ENCODE results near the gene CDH23.
"Not testable (repeated sequence)": the region's sequence is repeated elsewhere in the genome, so short reads cannot be mapped to it uniquely, and the experiment has no call there.

The CDH23 gene

DNA sequence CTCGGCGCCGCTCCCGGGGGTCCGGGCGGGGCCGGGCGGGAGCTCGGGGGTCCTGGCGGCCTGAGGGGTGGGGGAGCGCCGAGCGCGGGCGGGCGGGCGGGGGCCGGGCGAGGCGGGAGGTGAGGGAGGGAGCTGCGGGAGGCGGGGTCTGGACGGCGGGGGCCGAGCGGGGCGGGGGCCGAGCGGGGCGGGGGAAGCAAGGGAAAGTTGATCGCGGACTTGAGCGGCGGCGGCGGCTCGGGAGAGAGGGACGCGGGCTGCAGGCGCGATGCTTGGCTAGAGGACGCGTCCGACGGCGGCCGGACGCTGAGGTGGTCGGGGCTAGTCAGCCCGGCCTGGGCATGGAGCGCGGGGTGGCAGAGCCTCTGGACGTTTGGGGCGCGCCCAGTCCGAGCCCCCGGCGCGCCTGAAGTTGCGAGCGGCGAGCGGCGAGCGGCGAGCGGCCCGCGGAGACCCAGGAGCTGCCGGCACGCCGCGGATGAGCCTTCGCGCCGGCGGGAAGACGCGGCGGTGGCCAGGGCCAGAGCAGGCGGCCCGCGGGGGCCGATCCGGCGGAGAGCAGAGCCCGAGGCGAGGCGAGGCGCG is at the start of gene CDH23:
TSS of gene CDH23 (plus strand) at position 210 of the 585 bp plus-strand sequence. CDS start 42,912 bp downstream, outside the sequence.
- peak; percentile 44 for DNase-seq

DNA sequence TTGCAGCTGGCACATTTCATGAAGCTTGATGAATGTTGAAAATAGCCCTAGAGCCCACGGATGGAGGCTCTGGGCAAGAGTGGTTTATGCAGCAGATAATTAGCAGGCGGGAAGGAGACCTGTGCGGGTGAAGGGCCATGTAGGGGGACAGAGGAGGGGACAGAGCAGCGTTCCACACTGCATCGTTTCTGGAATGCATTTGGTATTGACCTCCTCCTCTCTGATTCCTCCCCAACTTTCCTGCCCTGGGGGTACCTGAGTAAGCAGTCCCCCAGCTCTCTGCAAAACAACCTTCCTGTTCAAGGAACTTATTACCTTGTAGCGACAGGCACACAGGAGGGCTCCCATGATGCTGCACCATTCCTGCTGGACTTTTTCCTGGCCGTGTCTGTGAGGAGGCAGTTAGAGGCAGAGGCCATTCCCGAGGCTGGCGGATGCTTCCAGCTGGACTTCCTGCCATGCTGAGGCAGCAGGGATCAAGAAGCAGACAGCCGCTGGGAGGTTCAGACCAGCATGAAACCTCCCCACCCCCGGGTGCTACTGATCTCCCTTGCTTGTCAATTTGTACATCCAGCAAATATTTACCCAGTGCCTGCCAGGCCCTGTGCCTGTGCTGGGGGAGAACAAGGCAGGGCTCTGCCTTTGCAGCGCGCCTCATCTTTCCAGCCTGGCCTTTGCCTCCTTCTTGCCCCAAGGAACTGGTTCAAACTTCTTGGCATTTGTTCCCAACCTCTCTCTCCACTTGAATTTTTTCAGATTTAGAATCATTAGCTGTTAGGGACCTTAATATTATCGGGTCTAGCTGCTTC is 48.9 kb upstream of the CDH23 start:
- no peak for DNase-seq

DNA sequence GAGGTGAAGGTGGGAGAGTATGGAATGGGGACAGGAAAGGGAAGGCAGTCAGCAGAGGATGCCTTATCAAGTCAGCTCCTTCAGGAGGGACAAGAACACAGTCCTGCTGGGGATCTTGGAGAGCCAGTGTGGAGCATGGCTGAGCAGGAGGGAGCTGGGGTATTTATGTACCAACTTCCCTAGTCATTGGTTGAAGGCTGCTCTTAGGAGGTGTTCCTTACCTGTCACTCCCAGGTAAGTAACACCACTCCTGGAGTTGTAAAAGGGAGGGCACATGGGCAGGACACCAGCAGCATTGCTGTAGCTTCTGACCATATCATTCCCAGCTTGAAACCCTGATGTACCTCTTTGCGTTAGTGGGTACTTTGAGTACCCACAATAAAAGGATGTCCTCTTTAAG is 47.9 kb upstream of the CDH23 start:
- no peak for DNase-seq

DNA sequence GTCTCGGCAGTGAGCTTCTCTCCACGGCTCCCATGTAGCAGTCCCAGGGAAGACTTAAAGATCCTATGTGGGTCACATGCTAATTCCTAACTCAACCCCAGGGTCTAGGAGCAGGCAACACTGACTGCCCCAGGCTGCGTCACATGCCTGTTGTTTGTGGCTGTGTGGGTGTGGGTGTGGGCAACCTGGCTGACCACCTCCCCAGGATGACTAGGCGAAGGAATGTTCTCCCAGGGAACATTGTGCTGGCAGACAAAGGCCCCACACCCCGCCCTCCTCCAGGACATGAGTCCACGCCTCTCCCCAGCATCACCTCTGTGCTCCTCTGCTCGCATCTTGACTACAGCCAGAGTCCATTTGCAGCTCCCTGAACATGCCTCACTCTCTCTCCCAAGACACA is 47.3 kb upstream of the CDH23 start:
- no peak for DNase-seq

DNA sequence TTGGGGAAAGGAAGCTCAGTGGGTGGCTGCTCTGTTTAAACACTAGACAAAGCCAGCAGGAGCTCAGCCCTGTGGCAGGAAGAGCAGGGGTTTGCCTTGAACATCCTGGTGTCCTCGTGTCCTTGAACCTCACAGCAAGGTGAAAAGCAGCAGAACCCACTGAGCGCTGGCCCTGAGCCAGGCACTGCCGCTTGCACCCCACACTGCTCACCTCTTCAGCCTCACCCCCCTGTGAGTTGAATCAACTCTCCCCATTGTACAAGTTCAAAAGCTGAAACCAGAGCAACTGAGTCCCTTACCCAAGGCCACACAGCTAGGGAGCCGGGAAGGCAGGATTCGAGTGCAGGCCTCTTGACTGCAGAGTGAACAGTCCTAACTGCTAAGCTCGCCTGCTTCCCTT is 45.6 kb upstream of the CDH23 start:
- no peak for DNase-seq

DNA sequence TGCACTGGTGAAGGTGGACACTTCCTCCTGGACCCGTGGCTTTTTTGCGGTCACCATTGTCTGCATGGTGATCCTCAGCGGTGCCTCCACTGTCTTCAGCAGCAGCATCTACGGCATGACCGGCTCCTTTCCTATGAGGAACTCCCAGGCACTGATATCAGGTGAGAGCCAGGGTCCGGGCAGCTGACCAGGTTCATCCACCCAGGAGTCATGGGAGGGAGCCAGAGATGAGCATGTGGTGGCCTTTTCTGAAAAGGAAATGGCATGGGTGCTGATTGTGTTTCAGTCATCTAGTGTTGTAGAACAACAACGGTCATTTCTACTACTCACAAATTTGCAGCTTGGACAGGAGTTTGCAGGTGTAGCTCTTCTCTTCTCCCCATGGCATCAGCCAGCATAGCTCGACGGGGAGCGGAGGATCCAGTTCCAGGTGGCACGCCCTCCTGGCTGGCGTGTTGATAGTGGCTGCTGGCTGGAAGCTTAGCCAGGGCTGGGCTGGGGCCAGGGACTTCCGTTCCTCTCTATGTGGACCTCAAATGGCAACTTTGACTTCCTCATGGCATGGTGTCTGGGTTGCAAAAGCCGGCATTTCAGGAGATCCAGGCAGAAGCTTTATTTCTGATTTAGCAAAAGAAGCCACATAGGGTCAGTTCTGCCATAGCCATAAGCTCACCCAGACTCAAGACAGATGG is 44.9 kb upstream of the CDH23 start:
- no peak for DNase-seq

DNA sequence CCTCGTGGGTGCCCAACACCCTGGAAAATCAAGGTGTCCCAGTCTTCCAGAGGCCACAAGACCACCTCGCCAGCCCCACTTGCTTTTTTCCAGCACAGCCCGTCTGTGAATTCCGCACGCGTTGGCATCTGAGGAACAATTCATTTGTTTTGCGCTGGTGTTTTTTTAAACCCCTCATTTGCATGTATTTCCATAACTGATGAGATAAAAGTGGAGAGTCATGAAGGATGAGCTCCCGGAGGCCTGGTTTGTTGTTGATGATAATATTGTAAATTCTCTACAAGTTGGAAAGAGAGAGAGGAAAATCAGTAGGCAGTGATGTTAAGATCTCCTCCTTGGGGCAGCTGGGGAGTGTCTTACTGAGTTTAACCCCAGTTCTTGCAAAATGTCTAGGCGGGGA is 43.1 kb upstream of the CDH23 start:
- DNase-seq: no peak

DNA sequence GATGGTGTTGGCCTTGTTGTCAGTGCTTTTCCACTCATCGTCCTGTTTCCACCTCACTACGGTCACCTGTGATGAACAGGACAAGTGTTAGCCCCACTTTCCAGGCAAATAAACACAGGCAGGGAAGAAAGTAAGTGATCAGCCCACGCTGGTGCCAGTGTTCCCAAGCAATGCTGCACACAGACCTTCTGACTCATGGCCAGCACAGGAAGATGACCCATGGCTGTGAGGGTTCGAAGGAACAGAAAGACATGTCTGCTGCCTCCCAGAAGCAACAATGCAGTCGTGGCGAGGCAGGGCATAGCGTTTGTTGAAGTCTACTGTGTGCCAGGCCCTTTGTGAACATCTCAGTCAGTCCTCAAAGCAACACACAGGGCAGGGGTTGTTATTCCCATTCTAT is 41.9 kb upstream of the CDH23 start:
- DNase-seq: no peak

DNA sequence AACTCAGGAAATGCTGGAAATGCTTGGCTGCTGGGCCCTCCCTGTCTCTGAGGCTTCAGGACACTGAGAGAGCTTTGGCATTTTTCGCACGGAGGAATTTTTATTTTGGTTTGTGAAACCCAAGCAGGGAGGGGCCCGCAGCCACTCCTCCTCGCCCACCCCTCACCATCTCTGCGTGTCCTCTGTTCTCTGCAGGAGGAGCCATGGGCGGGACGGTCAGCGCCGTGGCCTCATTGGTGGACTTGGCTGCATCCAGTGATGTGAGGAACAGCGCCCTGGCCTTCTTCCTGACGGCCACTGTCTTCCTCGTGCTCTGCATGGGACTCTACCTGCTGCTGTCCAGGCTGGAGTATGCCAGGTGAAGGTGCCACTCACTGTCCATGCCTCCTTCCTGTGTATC is 40.8 kb upstream of the CDH23 start:
- no peak for DNase-seq

DNA sequence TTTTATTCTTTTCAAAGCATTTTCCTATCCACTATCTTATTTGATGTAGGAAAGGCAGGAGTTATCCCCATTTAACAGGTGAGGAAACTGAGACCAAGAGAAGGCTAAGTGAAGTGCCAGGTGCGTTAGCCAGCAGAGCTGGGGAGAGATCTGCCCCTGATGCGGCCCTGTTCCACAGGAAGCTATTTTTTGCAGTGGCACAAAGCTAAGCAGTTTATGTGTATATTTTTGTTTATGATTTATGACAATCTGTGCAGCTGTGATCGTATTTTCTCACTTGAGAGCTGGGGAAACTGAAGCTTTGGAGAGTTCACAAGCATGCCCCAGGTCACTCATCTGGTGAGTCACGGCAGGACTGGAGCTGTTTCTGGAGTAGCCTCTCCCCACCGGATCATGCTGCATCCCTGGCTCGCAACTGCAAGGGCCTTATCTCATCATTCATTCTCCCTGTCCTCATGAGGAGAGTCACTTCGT is 38.9 kb upstream of the CDH23 start:
- DNase-seq: no peak

DNA sequence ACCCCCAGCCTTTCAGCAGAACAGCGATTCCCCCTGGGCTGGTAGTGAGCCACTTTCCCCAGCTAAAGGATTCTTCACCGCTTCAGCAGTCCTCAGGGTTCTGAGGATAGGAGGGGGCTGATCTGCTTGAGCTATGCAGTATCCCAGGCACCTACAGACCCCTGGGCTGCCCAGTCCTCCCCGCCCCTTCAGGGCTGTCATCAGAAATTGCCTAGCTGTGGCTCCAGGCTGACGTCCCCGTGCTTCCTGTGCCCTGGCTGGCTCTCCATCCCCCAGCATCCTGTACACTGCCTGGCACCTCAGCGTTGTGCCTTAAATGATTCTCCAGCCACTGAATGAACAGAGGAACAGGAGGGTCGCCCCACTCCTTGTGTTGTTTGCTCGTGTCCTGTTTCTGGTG is 38.4 kb upstream of the CDH23 start:
- no peak for DNase-seq

DNA sequence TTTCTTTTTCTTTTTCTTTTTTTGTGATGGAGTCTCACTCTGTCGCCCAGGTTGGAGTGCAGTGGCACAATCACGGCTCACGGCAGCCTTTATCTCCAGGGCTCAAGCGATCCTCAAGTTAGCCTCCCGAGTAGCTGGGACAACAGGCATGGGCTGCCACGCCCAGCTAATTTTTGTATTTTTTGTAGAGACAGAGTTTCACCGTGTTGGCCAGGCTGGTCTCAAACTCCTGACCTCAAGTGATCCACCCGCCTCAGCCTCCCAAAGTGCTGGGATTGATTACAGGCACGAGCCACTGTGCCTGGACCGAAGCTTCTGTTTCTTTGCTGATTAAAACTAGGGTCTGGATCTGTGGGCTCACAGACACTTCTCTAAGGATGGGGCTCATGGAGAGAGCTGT is 37.8 kb upstream of the CDH23 start:
- DNase-seq: not testable (repeated sequence)

DNA sequence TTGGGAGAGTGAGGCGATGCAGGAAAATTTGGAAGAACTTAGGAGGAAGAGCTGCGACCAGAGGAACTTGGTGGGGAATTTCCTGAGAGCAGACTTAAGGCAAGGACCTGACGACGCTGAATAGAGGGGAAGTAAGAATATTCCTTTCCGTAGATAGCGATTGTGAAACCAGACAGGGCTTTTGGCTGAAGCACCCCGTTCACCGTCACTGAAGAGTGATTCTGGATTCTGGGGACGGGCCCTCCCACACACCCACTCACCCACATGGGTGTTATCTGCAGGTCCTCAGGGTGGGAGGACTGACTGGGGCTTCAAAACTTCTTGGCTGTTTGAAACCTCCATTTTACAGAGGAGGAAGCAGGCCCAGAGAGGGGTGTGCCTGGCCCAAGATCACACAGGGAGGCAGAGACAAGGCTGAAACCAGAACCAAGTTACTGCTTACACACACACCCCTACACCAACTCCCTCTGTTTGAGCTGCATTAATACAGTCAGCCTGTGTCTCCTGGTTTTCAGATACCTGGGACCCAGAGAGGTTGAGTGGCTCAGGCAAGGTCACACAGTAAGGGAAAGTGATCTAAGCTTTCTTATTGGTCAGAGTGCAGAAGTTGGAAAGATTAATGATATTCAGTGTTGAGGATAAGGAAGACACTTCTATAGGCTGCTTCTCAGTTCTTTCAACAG is 37.2 kb upstream of the CDH23 start:
- no peak for DNase-seq

DNA sequence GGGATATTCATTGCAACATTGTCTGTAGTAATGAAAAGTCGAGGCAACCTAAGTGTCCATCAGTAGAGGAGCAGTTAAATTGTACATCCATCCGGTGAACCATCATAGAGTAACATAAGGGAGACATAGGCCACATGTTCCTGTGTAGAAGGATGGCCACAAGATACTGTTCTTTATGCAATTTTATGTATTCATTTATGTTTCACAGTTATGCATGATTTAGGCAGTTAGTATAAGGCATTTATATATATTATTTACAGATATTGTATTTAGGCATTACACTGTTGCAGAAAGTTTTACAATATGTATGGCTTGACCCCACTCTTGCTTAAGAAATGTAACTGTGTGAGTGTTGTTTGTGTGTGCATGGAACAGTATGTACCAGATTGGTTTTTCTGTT is 36.0 kb upstream of the CDH23 start:
- no peak for DNase-seq

DNA sequence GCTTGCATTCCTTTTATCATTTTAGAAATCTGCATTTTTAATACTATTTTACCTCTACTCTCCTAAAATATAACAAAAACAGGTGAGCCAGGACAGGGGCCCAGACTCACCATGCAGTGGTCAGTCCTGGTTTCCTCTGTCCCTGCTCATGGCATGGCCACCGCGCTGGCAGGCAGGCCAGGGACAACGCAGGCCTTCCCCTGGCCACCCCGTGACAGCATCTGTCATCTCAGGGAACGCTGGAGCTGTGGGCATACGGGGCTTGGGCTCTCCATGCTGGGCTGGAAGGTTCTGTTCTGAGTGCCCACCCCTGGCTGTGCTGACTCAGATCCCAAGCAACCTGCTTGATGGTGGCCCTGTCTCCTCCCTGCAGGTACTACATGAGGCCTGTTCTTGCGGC is 35.1 kb upstream of the CDH23 start:
- no peak for DNase-seq

DNA sequence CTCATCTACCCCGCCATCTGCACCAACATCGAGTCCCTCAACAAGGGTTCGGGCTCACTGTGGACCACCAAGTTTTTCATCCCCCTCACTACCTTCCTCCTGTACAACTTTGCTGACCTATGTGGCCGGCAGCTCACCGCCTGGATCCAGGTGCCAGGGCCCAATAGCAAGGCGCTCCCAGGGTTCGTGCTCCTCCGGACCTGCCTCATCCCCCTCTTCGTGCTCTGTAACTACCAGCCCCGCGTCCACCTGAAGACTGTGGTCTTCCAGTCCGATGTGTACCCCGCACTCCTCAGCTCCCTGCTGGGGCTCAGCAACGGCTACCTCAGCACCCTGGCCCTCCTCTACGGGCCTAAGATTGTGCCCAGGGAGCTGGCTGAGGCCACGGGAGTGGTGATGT is 34.6 kb upstream of the CDH23 start:
- no peak for DNase-seq

DNA sequence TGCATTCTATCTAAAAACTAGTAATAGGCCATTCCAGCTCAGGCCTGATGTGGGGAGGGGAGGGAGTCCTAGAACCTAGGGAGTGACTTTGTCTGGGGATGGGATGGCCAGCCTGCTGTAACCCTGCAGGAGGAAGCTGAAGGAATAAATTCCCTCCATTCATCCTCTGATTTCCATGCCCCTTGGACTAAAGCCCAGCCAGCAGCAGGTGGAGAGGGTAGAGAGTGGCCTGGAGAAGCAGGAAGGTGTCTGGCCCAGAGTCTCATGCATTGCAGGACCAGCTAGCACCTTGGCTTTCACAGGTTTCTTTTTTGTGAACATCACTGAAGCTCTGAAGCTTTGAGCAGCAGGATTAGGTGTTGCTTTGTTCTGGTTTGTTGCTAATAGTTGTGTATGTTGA is 32.8 kb upstream of the CDH23 start:
- DNase-seq: no peak

DNA sequence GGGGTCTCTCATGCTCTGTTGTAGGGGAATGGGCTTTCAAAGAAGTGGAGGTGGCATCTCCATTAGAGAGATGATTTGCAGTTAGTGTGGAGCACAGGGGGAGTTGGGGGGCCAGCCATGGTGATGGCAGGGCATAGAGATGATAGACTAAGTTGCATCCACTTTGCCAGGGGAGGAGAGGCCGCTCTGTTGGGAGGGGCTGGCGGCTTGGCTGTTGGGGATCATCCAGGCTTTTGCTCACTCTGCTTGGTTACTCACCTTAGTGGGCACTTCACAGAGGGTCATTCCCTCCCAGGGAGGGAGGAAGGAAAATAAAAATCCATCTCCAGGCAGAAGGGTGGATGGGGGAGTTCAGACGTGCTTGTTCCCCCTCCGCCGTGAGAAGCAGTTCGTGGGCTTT is 31.4 kb upstream of the CDH23 start:
- DNase-seq: no peak

DNA sequence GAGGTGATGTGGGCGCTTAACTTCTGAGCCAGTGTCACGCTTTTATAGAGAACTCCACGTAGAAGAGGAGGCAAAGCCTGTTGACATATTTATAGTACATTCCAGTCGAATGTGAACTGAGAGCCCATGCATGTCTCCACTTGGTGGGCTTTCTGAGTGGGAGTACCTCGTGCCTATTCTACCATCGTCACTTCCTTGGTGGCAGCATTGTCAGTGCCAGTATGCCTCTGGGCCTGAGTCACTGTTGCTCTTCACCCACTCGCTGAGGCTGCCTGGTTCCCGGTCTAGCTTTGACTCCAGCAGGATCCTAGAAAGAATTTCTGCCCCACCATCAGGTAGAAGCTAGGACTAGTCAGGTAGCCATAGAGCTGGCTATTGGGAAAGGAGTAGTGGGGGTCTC is 30.0 kb upstream of the CDH23 start:
- DNase-seq: no peak

DNA sequence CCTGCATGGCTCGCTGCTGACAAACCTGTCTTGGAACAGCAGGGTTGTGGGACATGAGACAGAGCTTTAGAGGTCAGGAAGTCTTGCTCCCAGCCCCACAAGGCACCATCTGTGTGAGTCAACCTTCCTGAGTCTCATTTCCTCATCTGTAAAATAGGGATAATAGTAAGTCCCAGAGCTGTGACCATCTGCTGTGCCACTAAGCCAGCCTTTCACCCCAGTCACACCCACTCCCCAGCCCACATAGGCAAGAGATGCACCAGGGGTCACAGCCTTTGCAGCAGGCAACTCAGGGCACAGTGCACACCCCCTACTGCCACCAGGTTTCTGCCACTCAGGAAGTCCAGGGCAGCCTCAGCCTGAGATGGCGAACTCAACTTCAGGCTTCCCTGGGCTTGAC is 29.4 kb upstream of the CDH23 start:
- no peak for DNase-seq

DNA sequence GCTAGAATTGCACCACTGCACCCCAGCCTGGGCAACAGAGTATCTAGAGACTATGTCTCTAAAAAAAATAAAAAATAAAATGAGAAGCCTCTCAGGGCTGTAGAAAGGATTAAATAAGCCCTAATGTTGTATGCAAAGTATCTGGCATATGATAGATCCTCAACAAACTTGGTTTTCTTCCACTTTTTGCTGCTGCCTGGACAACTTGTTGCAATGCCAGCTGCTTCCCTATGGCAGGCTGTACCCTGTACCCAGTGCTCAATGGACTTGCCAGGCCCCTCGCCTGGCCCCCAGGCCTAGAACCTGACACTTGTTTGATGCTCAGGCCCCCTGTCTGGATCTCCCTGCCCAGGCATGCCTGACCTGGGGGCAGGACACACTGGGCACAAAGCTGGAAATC is 28.5 kb upstream of the CDH23 start:
- DNase-seq: no peak

DNA sequence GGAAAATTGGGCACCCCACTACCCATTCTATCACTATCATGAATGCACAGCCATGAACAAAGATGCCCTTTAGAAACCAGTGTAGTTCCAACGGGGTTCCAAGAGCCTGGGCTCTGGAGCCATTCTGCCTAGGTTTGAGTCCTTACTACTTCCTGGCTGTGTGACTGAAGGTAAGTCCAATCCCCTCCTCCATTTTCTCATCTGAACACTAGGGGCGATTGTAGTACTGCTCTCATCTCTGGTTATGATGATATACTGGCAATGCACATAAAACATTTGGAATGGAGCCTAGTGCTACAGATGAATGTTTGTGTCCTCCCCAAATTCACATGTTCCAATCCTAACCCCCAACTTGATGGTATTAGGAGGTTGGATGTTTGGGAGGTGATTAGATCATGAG is 28.1 kb upstream of the CDH23 start:
- DNase-seq: no peak

DNA sequence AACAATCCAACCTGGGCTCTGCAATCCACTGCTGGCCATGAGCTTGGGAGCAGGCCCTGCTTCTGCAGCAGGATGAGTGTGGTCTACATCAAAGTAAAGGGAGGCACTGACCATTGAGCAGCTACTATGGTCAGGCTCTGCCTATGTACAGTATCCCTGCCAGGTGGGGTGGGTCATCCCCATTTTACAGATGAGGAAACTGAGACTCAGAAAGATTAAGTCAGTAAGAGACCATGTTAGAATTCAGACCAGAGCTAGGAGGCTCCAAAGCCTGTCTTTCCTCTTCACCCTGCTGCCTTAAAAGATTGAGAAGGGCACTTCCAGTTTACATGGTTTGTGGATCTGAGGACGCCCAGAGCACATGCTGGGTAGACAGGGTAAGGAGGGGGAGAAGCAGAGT is 27.1 kb upstream of the CDH23 start:
- DNase-seq: no peak

DNA sequence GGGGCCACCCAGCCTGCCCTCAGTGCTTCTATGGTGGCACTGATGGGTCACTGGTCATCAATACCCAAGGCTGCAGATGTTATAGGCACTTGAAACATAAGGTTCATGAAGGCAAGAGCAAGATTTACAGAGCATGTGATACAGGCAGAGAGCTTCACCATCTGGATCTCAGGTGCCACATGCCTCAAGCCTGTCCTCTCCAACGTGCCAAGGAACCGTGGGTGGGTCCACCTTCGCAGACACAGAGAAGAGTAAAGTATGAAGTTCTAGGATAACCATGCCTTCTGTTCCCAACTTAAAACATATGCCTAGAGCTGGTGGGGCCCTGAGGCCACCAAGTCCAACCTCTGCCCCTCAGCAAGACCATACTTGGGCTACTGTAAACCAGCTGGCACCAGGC is 26.7 kb upstream of the CDH23 start:
- no peak for DNase-seq
